ENCODE results near the gene NUMB. TPM values are rescaled to one million over a fixed set of nuclear protein-coding genes. Genes with fewer than 3 reads are reported as not detected.

NUMB gene
- total and polyA plus RNA-seq, 2 of the 13 experiments (the other 11 are each of a cell fraction or from before 2014, with no cell fraction given): 20.3 to 71.1 TPM

GRCh38 chr14:73285979-73286378 lies 172.4 kb downstream of the NUMB start:
- BruUV-seq (replicated peaks): no TSS peak
- 86% methylated on average over 1 of the region's 1 CpG for WGBS (ENCODE audit: low lambda C conversion rate)
- in situ Hi-C loops (cut with HindIII; ENCODE audit: extremely low pct_ligation_motif_present, low pct_unique_long_range_greater_than_20kb): no loop called here

DNA sequence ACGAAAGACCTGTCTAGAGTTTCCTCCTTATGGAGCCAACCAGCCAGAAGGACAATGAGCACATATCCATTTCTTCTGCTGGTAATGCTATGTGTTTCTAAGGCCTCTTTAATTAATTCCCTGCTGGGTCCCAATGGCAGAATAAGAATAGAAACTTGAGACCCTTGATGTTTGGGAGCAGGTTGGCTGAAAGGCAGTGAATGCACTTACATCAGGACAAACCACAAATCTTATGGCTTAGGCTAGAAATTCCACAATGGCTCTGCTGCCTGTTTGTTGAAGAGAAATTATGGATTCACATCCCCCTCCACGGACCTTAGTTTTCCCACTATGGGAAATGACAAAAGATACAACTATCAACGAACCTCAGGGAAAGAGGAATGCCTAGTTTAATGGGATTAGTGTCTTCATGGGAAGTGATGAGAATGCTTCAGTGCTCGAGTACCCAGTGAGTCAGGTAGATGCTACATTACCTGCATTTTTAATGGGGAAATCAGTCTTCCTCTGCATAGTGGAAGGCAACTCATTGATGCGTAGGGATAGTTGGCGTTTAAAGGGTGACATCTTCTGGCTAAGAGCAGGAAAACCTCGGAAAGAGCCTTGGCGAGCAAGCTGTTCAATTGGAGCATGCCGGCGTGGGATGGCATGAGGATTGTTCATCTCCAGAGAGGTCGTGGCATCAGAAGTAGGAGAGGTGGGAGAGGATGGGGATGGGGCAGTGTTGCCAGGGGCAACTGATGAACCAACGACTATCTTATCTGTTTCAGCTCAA lies 174.6 kb downstream of the NUMB start:
- H3K36me3 ChIP-seq (replicated peaks in 1 of 2; ENCODE audit: control insufficient read depth in 1 of 2, insufficient read depth in 2 of 2, low read length in 2 of 2): peaks cover 26 to 55% of the 10 kb centered on the region in 2 experiments
- no peak overlapping the region for H3K27ac ChIP-seq (ENCODE audit: extremely low read length, insufficient read depth, low read length)
- DNase-seq (ENCODE audit: low spot score) (no peak), ATAC-seq (no peak), FAIRE-seq (no peak)
- ChIA-PET CTCF (ENCODE audit: low intra/inter-chr PET ratio, low total read pairs) (no interaction called here), POLR2A (no interaction called here)
- H3K79me2 ChIP-seq (ENCODE audit: insufficient read depth, low read length): no peaks in the 10 kb centered on the region
- TF ChIP-seq, protein P1, sequence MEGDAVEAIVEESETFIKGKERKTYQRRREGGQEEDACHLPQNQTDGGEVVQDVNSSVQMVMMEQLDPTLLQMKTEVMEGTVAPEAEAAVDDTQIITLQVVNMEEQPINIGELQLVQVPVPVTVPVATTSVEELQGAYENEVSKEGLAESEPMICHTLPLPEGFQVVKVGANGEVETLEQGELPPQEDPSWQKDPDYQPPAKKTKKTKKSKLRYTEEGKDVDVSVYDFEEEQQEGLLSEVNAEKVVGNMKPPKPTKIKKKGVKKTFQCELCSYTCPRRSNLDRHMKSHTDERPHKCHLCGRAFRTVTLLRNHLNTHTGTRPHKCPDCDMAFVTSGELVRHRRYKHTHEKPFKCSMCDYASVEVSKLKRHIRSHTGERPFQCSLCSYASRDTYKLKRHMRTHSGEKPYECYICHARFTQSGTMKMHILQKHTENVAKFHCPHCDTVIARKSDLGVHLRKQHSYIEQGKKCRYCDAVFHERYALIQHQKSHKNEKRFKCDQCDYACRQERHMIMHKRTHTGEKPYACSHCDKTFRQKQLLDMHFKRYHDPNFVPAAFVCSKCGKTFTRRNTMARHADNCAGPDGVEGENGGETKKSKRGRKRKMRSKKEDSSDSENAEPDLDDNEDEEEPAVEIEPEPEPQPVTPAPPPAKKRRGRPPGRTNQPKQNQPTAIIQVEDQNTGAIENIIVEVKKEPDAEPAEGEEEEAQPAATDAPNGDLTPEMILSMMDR (CRISPR knock-in tag; IDR thresholded peaks at IDR 0.05): peak; percentile 41
- TF ChIP-seq SMAD3 (CRISPR knock-in tag; IDR thresholded peaks at IDR 0.05): no peak
- no peak for TF ChIP-seq MATR3 (CRISPR knock-in tag; IDR thresholded peaks at IDR 0.05)
- TF ChIP-seq STAG1 (CRISPR knock-in tag; IDR thresholded peaks at IDR 0.05): peak; percentile 45
- TF ChIP-seq ZNF790 (CRISPR knock-in tag; IDR thresholded peaks at IDR 0.05; ENCODE audit: borderline replicate concordance): no peak
- H3K4me3 ChIP-seq (replicated peaks in 1 of 3; ENCODE audit: insufficient read depth in 1 of 3, low read depth in 2 of 3, low read length in 3 of 3): no peak overlapping the region
- H3K4me1 ChIP-seq (ENCODE audit: insufficient read depth, low read length): peaks cover 12% of the 10 kb centered on the region
- 90% methylated on average over 12 of the region's 12 CpGs for WGBS (ENCODE audit: low lambda C conversion rate)
- in situ Hi-C loops (cut with HindIII; ENCODE audit: extremely low pct_ligation_motif_present, low pct_unique_long_range_greater_than_20kb): no loop called here
- no peak overlapping the region for H3K4me2 ChIP-seq (ENCODE audit: low read depth, low read length)
- H3K27me3 ChIP-seq (ENCODE audit: control insufficient read depth in 1 of 2, insufficient read depth in 2 of 2, low read length in 2 of 2): no peaks in the 10 kb centered on the region
- BruUV-seq (replicated peaks): no TSS peak
- no peaks in the 10 kb centered on the region for H3K9me3 ChIP-seq (ENCODE audit: low read length)
- H2AFZ ChIP-seq (ENCODE audit: low read length): no peak overlapping the region
- intact Hi-C loops (cut with micrococcal nuclease; ENCODE audit: unreplicated experiment): loop anchor here (10.0 kb wide), 1 partner anchor 49 kb away; the partner anchor contains the start of gene PAPLN
- H4K20me1 ChIP-seq (ENCODE audit: insufficient read depth, low read length): peaks cover 4% of the 10 kb centered on the region; the same call in 1 of the 2 replicates
- H3K9ac ChIP-seq (ENCODE audit: insufficient read depth, low read depth, low read length): no peak overlapping the region

More at GRCh38 chr14:73285979-73286378, 172.4 kb downstream of the NUMB start:
- H2AFZ ChIP-seq (ENCODE audit: low read length): no peak overlapping the region
- H3K4me1 ChIP-seq (ENCODE audit: insufficient read depth, low read length): peaks cover 12% of the 10 kb centered on the region
- no peak overlapping the region for H3K4me2 ChIP-seq (ENCODE audit: low read depth, low read length)
- peaks cover 24 to 55% of the 10 kb centered on the region in 2 experiments for H3K36me3 ChIP-seq (replicated peaks in 1 of 2; ENCODE audit: control insufficient read depth in 1 of 2, insufficient read depth in 2 of 2, low read length in 2 of 2)
- TF ChIP-seq SRF (IDR thresholded peaks at IDR 0.05; ENCODE audit: low read depth, low read length): peak; percentile 85; the same call in 1 of the 2 replicates
- no peak for TF ChIP-seq DNMT3B (CRISPR knock-in tag; conservative IDR thresholded peaks at IDR 0.05)
- no peak overlapping the region for H3K27ac ChIP-seq (ENCODE audit: extremely low read length, insufficient read depth, low read length)
- H3K9ac ChIP-seq (ENCODE audit: insufficient read depth, low read depth, low read length): no peak overlapping the region
- ATAC-seq (no peak), DNase-seq (ENCODE audit: low spot score) (no peak), FAIRE-seq (no peak)
- no peaks in the 10 kb centered on the region for H3K79me2 ChIP-seq (ENCODE audit: insufficient read depth, low read length)
- no peaks in the 10 kb centered on the region for H3K9me3 ChIP-seq (ENCODE audit: low read length)
- POLR2A ChIA-PET: no interaction called here
- peaks cover 4% of the 10 kb centered on the region; the same call in 1 of the 2 replicates for H4K20me1 ChIP-seq (ENCODE audit: insufficient read depth, low read length)
- CTCF ChIA-PET (ENCODE audit: low intra/inter-chr PET ratio, low total read pairs): no interaction called here
- no peaks in the 10 kb centered on the region for H3K27me3 ChIP-seq (ENCODE audit: control insufficient read depth in 1 of 2, insufficient read depth in 2 of 2, low read length in 2 of 2)
- H3K4me3 ChIP-seq (replicated peaks in 1 of 3; ENCODE audit: insufficient read depth in 1 of 3, low read depth in 2 of 3, low read length in 3 of 3): no peak overlapping the region
- intact Hi-C loops (cut with micrococcal nuclease; ENCODE audit: unreplicated experiment): loop anchor here (10.0 kb wide), 1 partner anchor 51 kb away; the partner anchor contains the start of gene PAPLN
